ENCODE results near the gene RIPK4. TPM values are rescaled to one million over a fixed set of nuclear protein-coding genes. Genes with fewer than 3 reads are reported as not detected.

The RIPK4 gene
- total RNA-seq, 4 donors from 2014 or later, result 4.4 to 20.5 (median 10.6) TPM

DNA sequence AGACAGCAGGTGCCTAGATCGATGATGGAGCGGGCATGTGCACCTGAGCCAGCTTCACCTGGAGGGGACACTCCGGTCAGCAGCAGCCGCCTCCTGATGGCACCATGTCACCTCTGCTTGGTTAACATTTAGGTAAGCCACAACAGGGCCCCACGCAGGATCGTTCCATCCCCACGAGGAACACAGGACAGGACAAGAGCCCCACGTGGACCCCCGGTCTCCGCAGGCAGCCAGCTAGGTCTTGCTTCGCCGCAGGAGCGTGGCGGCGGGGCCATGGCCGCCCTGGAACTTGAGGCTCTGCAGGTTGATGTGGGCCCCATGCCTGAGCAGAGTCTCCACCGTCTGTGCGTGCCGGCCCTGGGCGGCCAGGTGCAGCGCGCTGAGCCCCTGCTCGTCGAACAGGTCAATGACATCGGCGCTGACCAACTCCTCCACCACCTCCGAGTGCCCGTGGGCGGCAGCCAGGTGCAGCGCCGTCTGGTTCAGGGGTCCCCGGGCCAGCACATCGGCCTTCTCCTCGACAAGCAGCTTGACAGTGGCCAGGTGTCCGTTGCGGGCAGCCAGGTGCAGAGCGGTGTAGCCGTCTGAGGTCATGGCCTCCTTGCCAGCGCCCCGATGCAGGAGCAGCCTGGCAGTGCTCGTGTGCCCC is 26.1 kb downstream of the RIPK4 start:
- Histone ChIP-seq H3K27me3 (no peaks in the 10 kb centered on the region), H3K36me3 (no peaks in the 10 kb centered on the region), H3K4me3 (no peak overlapping the region), H3K27ac (no peak overlapping the region), H3K4me1 (no peaks in the 10 kb centered on the region), H3K9me3 (peaks cover 0 to 6% of the 10 kb centered on the region in 2 donors)
- no peak for TF ChIP-seq EP300 (IDR thresholded peaks at IDR 0.05; ENCODE audit: low read depth)
- TF ChIP-seq, protein P1, sequence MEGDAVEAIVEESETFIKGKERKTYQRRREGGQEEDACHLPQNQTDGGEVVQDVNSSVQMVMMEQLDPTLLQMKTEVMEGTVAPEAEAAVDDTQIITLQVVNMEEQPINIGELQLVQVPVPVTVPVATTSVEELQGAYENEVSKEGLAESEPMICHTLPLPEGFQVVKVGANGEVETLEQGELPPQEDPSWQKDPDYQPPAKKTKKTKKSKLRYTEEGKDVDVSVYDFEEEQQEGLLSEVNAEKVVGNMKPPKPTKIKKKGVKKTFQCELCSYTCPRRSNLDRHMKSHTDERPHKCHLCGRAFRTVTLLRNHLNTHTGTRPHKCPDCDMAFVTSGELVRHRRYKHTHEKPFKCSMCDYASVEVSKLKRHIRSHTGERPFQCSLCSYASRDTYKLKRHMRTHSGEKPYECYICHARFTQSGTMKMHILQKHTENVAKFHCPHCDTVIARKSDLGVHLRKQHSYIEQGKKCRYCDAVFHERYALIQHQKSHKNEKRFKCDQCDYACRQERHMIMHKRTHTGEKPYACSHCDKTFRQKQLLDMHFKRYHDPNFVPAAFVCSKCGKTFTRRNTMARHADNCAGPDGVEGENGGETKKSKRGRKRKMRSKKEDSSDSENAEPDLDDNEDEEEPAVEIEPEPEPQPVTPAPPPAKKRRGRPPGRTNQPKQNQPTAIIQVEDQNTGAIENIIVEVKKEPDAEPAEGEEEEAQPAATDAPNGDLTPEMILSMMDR (IDR thresholded peaks at IDR 0.05), result no peak
- TF ChIP-seq POLR2AphosphoS5 (IDR thresholded peaks at IDR 0.05), result no peak
- in situ Hi-C loops (cut with MboI; ENCODE audit: low pct_ligation_motif_present in 1 of 4, low pct_unique_long_range_greater_than_20kb in 1 of 4, low sequenced_read_pairs in 3 of 4) (no loop called here), intact Hi-C loops (cut with DNase I; ENCODE audit: low total_unique reads) (no loop called here)
- no peak for DNase-seq
- 91% methylated on average over 34 of the region's 41 CpGs; no CpG with 5 or more reads in 1 of the 2 donors for WGBS, 2 donors (ENCODE audit: low coverage in 1 of 2)

DNA sequence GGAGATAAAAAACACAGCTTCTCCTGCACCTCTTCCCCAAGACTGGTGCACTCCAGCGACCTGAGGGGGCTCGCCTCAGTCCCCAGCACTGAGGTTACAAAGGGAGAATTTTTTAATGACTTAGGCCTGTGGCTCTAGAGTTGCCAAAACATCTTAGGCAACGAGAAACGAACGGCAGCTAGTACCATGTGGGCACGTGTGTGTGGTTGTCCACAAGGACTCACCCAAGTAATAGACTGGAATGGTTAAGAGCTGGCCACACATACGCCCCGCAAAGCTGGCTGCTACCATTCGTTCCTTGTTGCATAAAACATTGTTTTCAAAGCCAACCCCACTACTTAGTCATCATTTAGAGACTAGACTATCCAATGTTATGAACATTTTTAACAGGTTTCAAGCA is 26.9 kb downstream of the RIPK4 start:
- in situ Hi-C loops (cut with MboI; ENCODE audit: low pct_ligation_motif_present in 1 of 4, low pct_unique_long_range_greater_than_20kb in 1 of 4, low sequenced_read_pairs in 3 of 4), result no loop called here
- peaks cover 0 to 6% of the 10 kb centered on the region in 2 donors for H3K9me3 ChIP-seq
- H3K27ac ChIP-seq, result no peak overlapping the region
- intact Hi-C loops (cut with DNase I; ENCODE audit: low total_unique reads), result no loop called here
- no peaks in the 10 kb centered on the region for H3K4me1 ChIP-seq
- DNase-seq, result no peak
- H3K36me3 ChIP-seq, result no peaks in the 10 kb centered on the region
- H3K4me3 ChIP-seq, result no peak overlapping the region
- WGBS, 2 donors (ENCODE audit: low coverage in 1 of 2), result 60 to 80% methylated on average over 1 to 9 of the region's 9 CpGs
- no peak for TF ChIP-seq POLR2A (IDR thresholded peaks at IDR 0.05)
- TF ChIP-seq, protein P1 (IDR thresholded peaks at IDR 0.05), result no peak
- TF ChIP-seq POLR2AphosphoS5 (IDR thresholded peaks at IDR 0.05), result no peak
- TF ChIP-seq EP300 (IDR thresholded peaks at IDR 0.05; ENCODE audit: low read depth), result no peak
- no peaks in the 10 kb centered on the region for H3K27me3 ChIP-seq

DNA sequence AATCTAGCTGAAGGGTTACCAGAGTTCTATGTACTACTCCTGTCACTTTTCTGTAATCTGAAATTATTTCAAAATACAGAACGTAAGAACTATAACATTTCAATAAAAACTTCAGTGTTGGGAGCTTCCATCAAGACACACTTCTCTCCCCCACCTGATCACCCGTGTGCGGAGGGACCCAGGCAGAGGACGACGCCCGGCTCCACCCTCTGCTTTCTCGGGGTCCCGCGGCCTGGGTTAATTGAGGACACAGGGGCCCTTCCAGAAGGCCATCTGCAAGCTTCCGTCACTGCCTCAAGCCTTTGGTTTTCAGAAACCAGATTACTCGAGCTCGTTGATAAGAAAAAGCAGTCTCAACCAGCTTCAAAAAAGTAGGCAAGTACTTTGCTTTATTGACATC is 27.8 kb downstream of the RIPK4 start:
- 79 to 89% methylated on average over 4 to 12 of the region's 12 CpGs for WGBS, 2 donors (ENCODE audit: low coverage in 1 of 2)
- TF ChIP-seq EP300 (IDR thresholded peaks at IDR 0.05; ENCODE audit: low read depth) (no peak), POLR2A (IDR thresholded peaks at IDR 0.05) (no peak), POLR2AphosphoS5 (IDR thresholded peaks at IDR 0.05) (no peak)
- TF ChIP-seq, protein P1 (IDR thresholded peaks at IDR 0.05), result no peak
- in situ Hi-C loops (cut with MboI; ENCODE audit: low pct_ligation_motif_present in 1 of 4, low pct_unique_long_range_greater_than_20kb in 1 of 4, low sequenced_read_pairs in 3 of 4), result no loop called here
- Histone ChIP-seq H3K27ac (no peak overlapping the region), H3K4me3 (no peak overlapping the region), H3K27me3 (peaks cover 3% of the 10 kb centered on the region), H3K9me3 (peaks cover 0 to 6% of the 10 kb centered on the region in 2 donors), H3K4me1 (no peaks in the 10 kb centered on the region), H3K36me3 (no peaks in the 10 kb centered on the region)
- intact Hi-C loops (cut with DNase I; ENCODE audit: low total_unique reads), result no loop called here
- no peak for DNase-seq

DNA sequence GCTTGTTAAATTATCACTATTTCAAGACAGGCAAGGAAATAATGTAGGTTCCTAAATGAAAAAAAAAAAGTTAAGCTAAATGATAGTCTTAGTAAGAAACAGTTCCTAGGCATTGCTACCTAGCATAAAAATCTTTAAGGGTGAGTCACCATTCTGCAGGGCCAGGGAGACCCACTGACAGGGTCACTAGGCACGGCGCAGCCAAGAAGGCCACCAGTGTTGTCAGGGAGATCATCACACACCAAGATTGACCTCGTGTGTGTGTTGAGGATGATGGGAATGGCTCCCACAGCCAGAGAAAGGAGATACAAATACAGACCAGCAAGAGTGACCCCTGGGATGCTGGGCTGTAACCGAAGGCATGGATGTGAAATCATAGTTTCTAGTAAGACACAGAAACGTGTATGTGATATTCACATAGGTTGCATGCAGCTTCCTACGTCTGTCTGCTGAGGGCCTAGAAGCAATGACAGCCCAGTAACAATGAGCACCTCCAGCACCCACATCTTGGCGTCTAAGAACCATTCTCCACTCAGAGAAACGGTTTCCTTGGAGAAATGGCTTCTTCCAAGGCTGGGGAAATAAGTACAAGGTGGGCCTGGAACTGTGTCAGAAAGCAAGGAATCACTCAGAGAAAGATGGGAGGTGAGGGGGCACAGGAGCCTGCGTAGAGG is 29.1 kb downstream of the RIPK4 start:
- Histone ChIP-seq H3K36me3 (no peaks in the 10 kb centered on the region), H3K4me3 (no peak overlapping the region), H3K27me3 (peaks cover 5% of the 10 kb centered on the region), H3K4me1 (no peaks in the 10 kb centered on the region), H3K27ac (no peak overlapping the region), H3K9me3 (peaks cover 0 to 6% of the 10 kb centered on the region in 2 donors)
- intact Hi-C loops (cut with DNase I; ENCODE audit: low total_unique reads), result no loop called here
- 80 to 82% methylated on average over 5 to 9 of the region's 9 CpGs for WGBS, 2 donors (ENCODE audit: low coverage in 1 of 2)
- no peak for TF ChIP-seq POLR2AphosphoS5 (IDR thresholded peaks at IDR 0.05)
- TF ChIP-seq, protein P1 (IDR thresholded peaks at IDR 0.05), result no peak
- no peak for TF ChIP-seq POLR2A (IDR thresholded peaks at IDR 0.05)
- TF ChIP-seq EP300 (IDR thresholded peaks at IDR 0.05; ENCODE audit: low read depth), result no peak
- in situ Hi-C loops (cut with MboI; ENCODE audit: low pct_ligation_motif_present in 1 of 4, low pct_unique_long_range_greater_than_20kb in 1 of 4, low sequenced_read_pairs in 3 of 4), result no loop called here
- DNase-seq, result no peak

All from transverse colon (tissue), 4 donors.